Measurements from ENCODE around the gene PRODH2. TPM values are rescaled to one million over a fixed set of nuclear protein-coding genes. Genes with fewer than 3 reads are reported as not detected.

The PRODH2 gene
- polyA plus RNA-seq, 2 of the 4 experiments (the other 2 are of a cell fraction): 0.92 to 1.0 TPM

GRCh38 chr19:35785339-35785627 is 27.4 kb downstream of the PRODH2 start:
- Histone ChIP-seq H3K4me1 (no peaks in the 10 kb centered on the region), H3K4me2 (no peak overlapping the region), H3K27ac (no peak overlapping the region), H3K9me3 (no peaks in the 10 kb centered on the region), H3K4me3 (no peak overlapping the region)
- DNase-seq (ENCODE audit: low read depth in 1 of 2, low spot score in 1 of 2): no peak
- CTCF ChIA-PET: interaction anchor here (1.9 to 5.9 kb wide), 2 partner anchors 8 to 19 kb away, joined by 4 to 23 read pairs; no protein-coding TSS in a partner anchor
- ATAC-seq: no peak
- TF ChIP-seq JUN (IDR thresholded peaks at IDR 0.05) (no peak), E2F6 (IDR thresholded peaks at IDR 0.05; ENCODE audit: borderline replicate concordance, low read depth) (no peak), USF2 (IDR thresholded peaks at IDR 0.05) (no peak), PHF8 (IDR thresholded peaks at IDR 0.05; ENCODE audit: borderline replicate concordance, low read depth) (no peak), HMGXB4 (CRISPR knock-in tag; IDR thresholded peaks at IDR 0.05; ENCODE audit: borderline replicate concordance) (no peak), FOSL2 (IDR thresholded peaks at IDR 0.05) (no peak), FOSL2 (CRISPR knock-in tag; IDR thresholded peaks at IDR 0.05) (no peak), KDM5A (IDR thresholded peaks at IDR 0.05) (no peak), EHF (CRISPR knock-in tag; IDR thresholded peaks at IDR 0.05) (no peak), HDAC2 (IDR thresholded peaks at IDR 0.05) (no peak), ZSCAN20 (CRISPR knock-in tag; IDR thresholded peaks at IDR 0.05) (no peak), NPAS2 (CRISPR knock-in tag; IDR thresholded peaks at IDR 0.05; ENCODE audit: borderline replicate concordance) (no peak), NFE2L2 (conservative IDR thresholded peaks at IDR 0.05; ENCODE audit: low read length) (no peak), SMC3 (IDR thresholded peaks at IDR 0.05) (no peak), ZFP36 (IDR thresholded peaks at IDR 0.05; ENCODE audit: borderline replicate concordance, partially characterized antibody) (no peak), NR3C1 (IDR thresholded peaks at IDR 0.05) (no peak), PBX3 (IDR thresholded peaks at IDR 0.05) (no peak), MAX (IDR thresholded peaks at IDR 0.05) (no peak), EHMT2 (IDR thresholded peaks at IDR 0.05; ENCODE audit: low read depth) (no peak)
- FAIRE-seq: no peak
- WGBS (ENCODE audit: missing lambda C conversion rate): 92% methylated on average over 10 of the region's 10 CpGs
- POLR2A ChIA-PET: no interaction called here

- FAIRE-seq (no peak), DNase-seq (ENCODE audit: low read depth in 1 of 2, low spot score in 1 of 2) (no peak), ATAC-seq (no peak)
- 81% methylated on average over 28 of the region's 45 CpGs for WGBS (ENCODE audit: missing lambda C conversion rate)
- Histone ChIP-seq H3K4me1 (no peaks in the 10 kb centered on the region), H3K9me3 (no peaks in the 10 kb centered on the region), H3K4me3 (no peak overlapping the region), H3K27ac (no peak overlapping the region), H3K4me2 (no peak overlapping the region)
- CTCF ChIA-PET: interaction anchor here (0.5 to 1.9 kb wide), 4 partner anchors 19 to 146 kb away, joined by 3 to 4 read pairs (median 3); no protein-coding TSS in a partner anchor
- no peak for TF ChIP-seq CBX2 (IDR thresholded peaks at IDR 0.05; ENCODE audit: borderline replicate concordance, low read depth)
- TF ChIP-seq KDM5A (IDR thresholded peaks at IDR 0.05): no peak
- TF ChIP-seq ATOH8 (CRISPR knock-in tag; IDR thresholded peaks at IDR 0.05; ENCODE audit: low read depth): no peak
- no peak for TF ChIP-seq ELK1 (IDR thresholded peaks at IDR 0.05; ENCODE audit: low read depth, low read length)
- no peak for TF ChIP-seq BCL3 (IDR thresholded peaks at IDR 0.05)
- TF ChIP-seq KDM1A (IDR thresholded peaks at IDR 0.05; ENCODE audit: low read depth): no peak
- no peak for TF ChIP-seq FOSB (CRISPR knock-in tag; IDR thresholded peaks at IDR 0.05)
- POLR2A ChIA-PET: no interaction called here
Measured at GRCh38 chr19:35784503-35785338, 27.9 kb downstream of the PRODH2 start.

All from A549 (cell line).